GM23338 (cell line): ENCODE data around the gene CFAP100. TPM values are rescaled to one million over a fixed set of nuclear protein-coding genes. Genes with fewer than 3 reads are reported as not detected.

ENCODE experiments used
- ATAC-seq: fragments of 200-7000 bp; cut with Tn5 transposase; 3 replicates; pipeline ENCODE4 v1.9.1; 2020
- DNase-seq: peaks from one replicate; pipeline ENCODE4 v3.0.0-alpha.2; 2015; ENCODE audit warnings: low spot score
- H2AFZ ChIP-seq: fragments of 200-600 bp; sonication (generic); 2 replicates; pipeline ENCODE4 v1.8.0; 2016; ENCODE audit warnings: antibody characterized with exemption, mild to moderate bottlenecking, moderate library complexity
- H3F3A ChIP-seq: fragments of 200-600 bp; sonication (generic); replicated peaks from 2 replicates; pipeline ENCODE4 v1.8.0; 2017; ENCODE audit warnings: antibody characterized with exemption, mixed run types, low read depth
- H3K27ac ChIP-seq: fragments of 200-600 bp; sonication (generic); 2 replicates; pipeline ENCODE4 v1.6.1; 2016; ENCODE audit warnings: low read depth
- H3K27me3 ChIP-seq: fragments of 200-600 bp; sonication (generic); 2 replicates; pipeline ENCODE4 v1.8.0; 2016; ENCODE audit warnings: mild to moderate bottlenecking, mixed run types, moderate library complexity; ENCODE audit not compliant: insufficient read depth
- H3K36me3 ChIP-seq: fragments of 200-600 bp; sonication (generic); 2 replicates; pipeline ENCODE4 v1.8.0; 2016; ENCODE audit warnings: mild to moderate bottlenecking; ENCODE audit not compliant: insufficient read depth
- H3K4me1 ChIP-seq: fragments of 200-600 bp; sonication (generic); 2 replicates; pipeline ENCODE4 v1.8.0; 2016; ENCODE audit warnings: mild to moderate bottlenecking, moderate library complexity; ENCODE audit not compliant: insufficient read depth
- H3K4me2 ChIP-seq: fragments of 200-600 bp; sonication (generic); 2 replicates; pipeline ENCODE4 v1.7.1; 2017; ENCODE audit warnings: mixed run types
- H3K4me3 ChIP-seq: fragments of 200-600 bp; sonication (generic); 2 replicates; pipeline ENCODE4 v1.6.1; 2016; ENCODE audit warnings: mixed run types
- H3K79me2 ChIP-seq: fragments of 200-600 bp; sonication (generic); replicated peaks from 2 replicates; pipeline ENCODE4 v1.8.0; 2017; ENCODE audit warnings: mild to moderate bottlenecking; ENCODE audit not compliant: insufficient read depth
- H3K9me2 ChIP-seq: fragments of 200-600 bp; sonication (generic); 2 replicates; pipeline ENCODE4 v1.8.0; 2017; ENCODE audit not compliant: insufficient read depth
- H4K20me1 ChIP-seq: fragments of 200-600 bp; sonication (generic); replicated peaks from 2 replicates; pipeline ENCODE4 v1.8.0; 2017; ENCODE audit warnings: mild to moderate bottlenecking; ENCODE audit not compliant: insufficient read depth
- H3K27ac Mint-ChIP-seq: 2 replicates; pipeline ENCODE4 v1.8.0; 2020; ENCODE audit warnings: inconsistent platforms, mild to moderate bottlenecking, moderate library complexity, mixed read lengths
- H3K27me3 Mint-ChIP-seq: 3 replicates; pipeline ENCODE4 v1.8.0; 2022; ENCODE audit warnings: low read depth, mild to moderate bottlenecking, moderate library complexity, mixed read lengths, inconsistent platforms; ENCODE audit not compliant: insufficient read depth, poor library complexity
- H3K36me3 Mint-ChIP-seq: 3 replicates; pipeline ENCODE4 v1.8.0; 2021; ENCODE audit warnings: low read depth, mild to moderate bottlenecking, inconsistent platforms, moderate library complexity, mixed read lengths
- H3K4me1 Mint-ChIP-seq: 3 replicates; pipeline ENCODE4 v1.8.0; 2020; ENCODE audit warnings: mild to moderate bottlenecking, inconsistent platforms, mixed read lengths
- H3K4me3 Mint-ChIP-seq: 3 replicates; pipeline ENCODE4 v1.8.0; 2021; ENCODE audit warnings: moderate library complexity, mild to moderate bottlenecking, inconsistent platforms, mixed read lengths
- H3K9me3 Mint-ChIP-seq: 3 replicates; pipeline ENCODE4 v1.8.0; 2020; ENCODE audit warnings: moderate library complexity, mild to moderate bottlenecking, inconsistent platforms, mixed read lengths
- CREB1 ChIP-seq: fragments of 250-450 bp; sonication (Bioruptor Pico); IDR thresholded peaks from 2 replicates; pipeline ENCODE4 v1.5.0; 2020; ENCODE audit warnings: low read depth, mild to moderate bottlenecking, moderate library complexity
- CTCF ChIP-seq, 2 experiments: fragments of 200-600 bp in 1 of 2; sonication (generic) in 1 of 2; conservative IDR thresholded peaks; 2 replicates each; pipeline versions ENCODE4 v1.5.1 to v1.6.1; 2016 to 2017; ENCODE audit warnings: antibody characterized with exemption in 2 of 2, low read depth in 2 of 2, mild to moderate bottlenecking in 2 of 2, moderate library complexity in 1 of 2
- ETS1 ChIP-seq: IDR thresholded peaks from 2 replicates; pipeline ENCODE4 v1.6.1; 2016; ENCODE audit warnings: antibody characterized with exemption
- EZH2phosphoT487 ChIP-seq: fragments of 200-600 bp; sonication (generic); IDR thresholded peaks from one replicate; pipeline ENCODE4 v1.8.1; 2018; ENCODE audit warnings: antibody characterized with exemption; ENCODE audit not compliant: unreplicated experiment
- JUNB ChIP-seq: IDR thresholded peaks from one replicate; pipeline ENCODE4 v1.6.1; 2016; ENCODE audit warnings: antibody characterized with exemption; ENCODE audit not compliant: unreplicated experiment
- NANOG ChIP-seq: IDR thresholded peaks from 2 replicates; pipeline ENCODE4 v1.6.1; 2016; ENCODE audit warnings: antibody characterized with exemption, borderline replicate concordance
- POLR2AphosphoS5 ChIP-seq: IDR thresholded peaks from 2 replicates; pipeline ENCODE4 v1.6.1; 2016; ENCODE audit warnings: antibody characterized with exemption, low read depth
- REST ChIP-seq: IDR thresholded peaks from one replicate; pipeline ENCODE4 v1.6.1; 2018; ENCODE audit warnings: antibody characterized with exemption; ENCODE audit not compliant: unreplicated experiment
- STAT1 ChIP-seq: IDR thresholded peaks from one replicate; pipeline ENCODE4 v1.6.1; 2016; ENCODE audit warnings: antibody characterized with exemption; ENCODE audit not compliant: unreplicated experiment
- polyA plus RNA-seq: library from polyadenylated mRNA; unstranded; fragments of >200 nt; fragmentation: Nextera tagmentation; extraction: Ambion mirVana; gene quantifications from 2 replicates; pipeline ENCODE4 v1.2.1, GENCODE V29; 2016
- total RNA-seq: library from RNA; depleted of rRNA; stranded (reverse); fragments of >200 nt; shearing (Covaris generic); gene quantifications from 2 replicates; pipeline ENCODE4 v1.2.3, GENCODE V29; 2014

Gene CFAP100
- total and polyA plus RNA-seq, 2 experiments from 2014 or later, result 0.07 TPM; not detected in 1

GRCh38 chr3:126416943-126417342 is 22.2 kb downstream of the CFAP100 start:
- Mint-ChIP-seq H3K27ac (no peak overlapping the region), H3K4me1 (peaks cover 14% of the 10 kb centered on the region), H3K9me3 (no peaks in the 10 kb centered on the region), H3K4me3 (no peak overlapping the region), H3K36me3 (no peaks in the 10 kb centered on the region), H3K27me3 (peaks cover 9% of the 10 kb centered on the region)
- no peaks in the 10 kb centered on the region for H4K20me1 ChIP-seq
- no peak for ATAC-seq
- no peak overlapping the region for H2AFZ ChIP-seq
- TF ChIP-seq NANOG, result no peak
- TF ChIP-seq REST, result no peak
- H3K4me3 ChIP-seq, result no peak overlapping the region
- no peak for DNase-seq
- no peaks in the 10 kb centered on the region for H3K9me2 ChIP-seq
- no peaks in the 10 kb centered on the region for H3K36me3 ChIP-seq
- H3K79me2 ChIP-seq, result no peaks in the 10 kb centered on the region
- H3K27ac ChIP-seq, result no peak overlapping the region
- no peaks in the 10 kb centered on the region for H3F3A ChIP-seq
- no peaks in the 10 kb centered on the region; the same call in 1 of the 2 replicates for H3K4me1 ChIP-seq
- H3K4me2 ChIP-seq, result no peak overlapping the region
- no peaks in the 10 kb centered on the region for H3K27me3 ChIP-seq

GRCh38 chr3:126417515-126417914 is 22.8 kb downstream of the CFAP100 start:
- Histone ChIP-seq H3K36me3 (no peaks in the 10 kb centered on the region), H4K20me1 (no peaks in the 10 kb centered on the region), H3F3A (no peaks in the 10 kb centered on the region), H2AFZ (no peak overlapping the region), H3K4me2 (no peak overlapping the region), H3K27me3 (no peaks in the 10 kb centered on the region), H3K4me3 (no peak overlapping the region), H3K79me2 (no peaks in the 10 kb centered on the region), H3K9me2 (no peaks in the 10 kb centered on the region), H3K4me1 (no peaks in the 10 kb centered on the region; the same call in 1 of the 2 replicates), H3K27ac (no peak overlapping the region)
- Mint-ChIP-seq H3K4me1 (peaks cover 14% of the 10 kb centered on the region), H3K27me3 (peaks cover 9% of the 10 kb centered on the region), H3K36me3 (no peaks in the 10 kb centered on the region), H3K4me3 (no peak overlapping the region), H3K9me3 (no peaks in the 10 kb centered on the region), H3K27ac (no peak overlapping the region)
- no peak for DNase-seq
- no peak for ATAC-seq
- TF ChIP-seq POLR2AphosphoS5 (no peak), NANOG (no peak), ETS1 (no peak), JUNB (no peak), CREB1 (CRISPR knock-in tag) (no peak), CTCF (conservative IDR thresholded peaks at IDR 0.05; ENCODE audit: low read depth in 2 of 2) (no peak), EZH2phosphoT487 (no peak), STAT1 (no peak), REST (no peak)
